Testis (tissue), 3 donors: ENCODE measurements around the gene PLCL2. TPM values are rescaled to one million over a fixed set of nuclear protein-coding genes. Genes with fewer than 3 reads are reported as not detected.
A peak's percentile ranks its signal among the peaks of the same experiment; 100 is the strongest.

ENCODE experiments used
- DNase-seq: peaks from one replicate; pipeline ENCODE4 v3.0.0-alpha.2; 2019
- H3K27ac ChIP-seq, 2 donors: fragments of 200-600 bp; sonication (generic); one replicate each; pipeline ENCODE4 v1.5.1; 2019
- H3K27me3 ChIP-seq: fragments of 200-600 bp; sonication (generic); one replicate; pipeline ENCODE4 v1.5.1; 2019
- H3K36me3 ChIP-seq: fragments of 200-600 bp; sonication (generic); one replicate; pipeline ENCODE4 v1.5.1; 2017; ENCODE audit warnings: low read depth; ENCODE audit errors: missing control alignments
- H3K4me1 ChIP-seq: fragments of 200-600 bp; sonication (generic); one replicate; pipeline ENCODE4 v1.5.1; 2019
- H3K4me3 ChIP-seq, 2 donors: fragments of 200-600 bp; sonication (generic); one replicate each; pipeline ENCODE4 v1.5.1; 2017 to 2019
- H3K9me3 ChIP-seq: fragments of 200-600 bp; sonication (generic); one replicate; pipeline ENCODE4 v1.5.1; 2017
- CTCF ChIP-seq, 3 experiments: fragments of 450-650 bp in 2 of 3; fragments of 200-600 bp in 1 of 3; sonication (generic) in 1 of 3; IDR thresholded peaks; one replicate each; pipeline ENCODE4 v1.5.1; 2016 to 2019; ENCODE audit warnings: antibody characterized with exemption in 3 of 3, mild to moderate bottlenecking in 2 of 3, moderate library complexity in 1 of 3
- POLR2A ChIP-seq: fragments of 450-650 bp; IDR thresholded peaks from one replicate; pipeline ENCODE4 v1.6.1; 2017; ENCODE audit warnings: antibody characterized with exemption, mild to moderate bottlenecking, moderate library complexity
- WGBS, 2 donors: methylation state at CpG; one replicate each; pipeline ENCODE4 v1.1.5; 2018; 5-methylcytosine and 5-hydroxymethylcytosine counted together
- intact Hi-C: fragments of 100-400 bp; cut with DNase I; formaldehyde crosslinking; loops from one replicate; pipeline ENCODE4 v1.15.1; 2023; ENCODE audit warnings: low total_unique reads
- polyA plus RNA-seq: library from polyadenylated mRNA; stranded (reverse); fragments of 350-450 nt; fragmentation: Illumina TruSeq; extraction: RNeasy Lipid Tissue Mini Kit (QIAGEN cat#74804); gene quantifications from one replicate; pipeline ENCODE4 v1.2.3, GENCODE V29; 2014; ENCODE audit warnings: low read depth, low replicate concordance; ENCODE audit not compliant: insufficient read depth
- total RNA-seq, 2 donors: library from RNA; depleted of rRNA; stranded (reverse); fragments of >200 nt; gene quantifications; one replicate each; pipeline ENCODE4 v1.2.3, GENCODE V29; 2016

Gene PLCL2
- total and polyA plus RNA-seq, 3 donors from 2014 or later: 10.7 to 23.0 (median 15.0) TPM

GRCh38 chr3:16893618-16894200, 9.0 kb downstream of the PLCL2 start:
- Histone ChIP-seq H3K4me3 (no peak overlapping the region), H3K27me3 (no peaks in the 10 kb centered on the region), H3K4me1 (peaks cover 8% of the 10 kb centered on the region), H3K9me3 (no peaks in the 10 kb centered on the region), H3K36me3 (no peaks in the 10 kb centered on the region), H3K27ac (no peak overlapping the region)
- intact Hi-C loops: no loop called here
- TF ChIP-seq CTCF (IDR thresholded peaks at IDR 0.05) (no peak), POLR2A (no peak)
- 95 to 100% methylated on average over 1 of the region's 1 CpG for WGBS, 2 donors
- DNase-seq: no peak

- H3K4me1 ChIP-seq: peaks cover 7% of the 10 kb centered on the region
- DNase-seq: no peak
- intact Hi-C loops: no loop called here
- H3K9me3 ChIP-seq: no peaks in the 10 kb centered on the region
- no peak overlapping the region for H3K4me3 ChIP-seq
- no peak overlapping the region for H3K27ac ChIP-seq
- no peaks in the 10 kb centered on the region for H3K27me3 ChIP-seq
- WGBS, 2 donors: 44 to 53% methylated on average over 5 of the region's 5 CpGs
- no peaks in the 10 kb centered on the region for H3K36me3 ChIP-seq
- TF ChIP-seq POLR2A: no peak
- TF ChIP-seq CTCF (IDR thresholded peaks at IDR 0.05): no peak
Observed at GRCh38 chr3:16896094-16896627, 11.4 kb downstream of the PLCL2 start.

- Histone ChIP-seq H3K36me3 (no peaks in the 10 kb centered on the region), H3K4me3 (no peak overlapping the region), H3K27ac (peak overlapping the region in 1 of 2 donors; percentile 76), H3K27me3 (no peaks in the 10 kb centered on the region), H3K4me1 (peaks cover 13% of the 10 kb centered on the region), H3K9me3 (no peaks in the 10 kb centered on the region)
- 39 to 63% methylated on average over 5 of the region's 5 CpGs for WGBS, 2 donors
- no peak for DNase-seq
- intact Hi-C loops: no loop called here
- TF ChIP-seq CTCF (IDR thresholded peaks at IDR 0.05) (no peak), POLR2A (no peak)
Observed at GRCh38 chr3:16896820-16897219, 12.1 kb downstream of the PLCL2 start.

- H3K27me3 ChIP-seq: no peaks in the 10 kb centered on the region
- DNase-seq: no peak
- peaks cover 15% of the 10 kb centered on the region for H3K4me1 ChIP-seq
- no peak overlapping the region for H3K4me3 ChIP-seq
- TF ChIP-seq POLR2A (no peak), CTCF (IDR thresholded peaks at IDR 0.05) (no peak)
- peak overlapping the region; percentile 59 to 76 for H3K27ac ChIP-seq
- H3K9me3 ChIP-seq: no peaks in the 10 kb centered on the region
- intact Hi-C loops: no loop called here
- H3K36me3 ChIP-seq: no peaks in the 10 kb centered on the region
- 39 to 50% methylated on average over 11 of the region's 11 CpGs for WGBS, 2 donors
Observed at GRCh38 chr3:16897254-16897926, 12.6 kb downstream of the PLCL2 start.
